ENCODE results near the gene PHF1.

DNA sequence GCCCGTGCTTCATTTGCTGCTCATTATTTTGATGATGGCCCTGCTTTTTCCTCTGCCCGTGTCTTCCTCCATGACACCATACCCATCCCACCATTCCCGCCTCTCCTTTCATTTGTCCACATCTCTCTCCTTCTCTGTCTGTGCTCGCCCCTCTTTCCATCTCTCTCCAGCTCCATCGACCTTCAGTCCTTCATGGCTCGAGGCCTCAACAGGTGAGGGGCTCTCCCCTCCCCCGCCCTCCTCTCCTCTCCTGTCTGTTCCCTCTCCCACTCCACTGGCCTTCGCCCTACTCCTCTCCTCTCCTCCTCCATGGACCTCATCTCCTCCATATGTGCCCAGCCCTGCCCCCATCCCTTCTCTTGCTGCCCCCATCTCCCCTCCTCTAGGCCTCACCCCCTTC, 31.5 kb downstream of the PHF1 start:
- no peak for TF ChIP-seq POLR2A (IDR thresholded peaks at IDR 0.05)
- TF ChIP-seq, protein P1, sequence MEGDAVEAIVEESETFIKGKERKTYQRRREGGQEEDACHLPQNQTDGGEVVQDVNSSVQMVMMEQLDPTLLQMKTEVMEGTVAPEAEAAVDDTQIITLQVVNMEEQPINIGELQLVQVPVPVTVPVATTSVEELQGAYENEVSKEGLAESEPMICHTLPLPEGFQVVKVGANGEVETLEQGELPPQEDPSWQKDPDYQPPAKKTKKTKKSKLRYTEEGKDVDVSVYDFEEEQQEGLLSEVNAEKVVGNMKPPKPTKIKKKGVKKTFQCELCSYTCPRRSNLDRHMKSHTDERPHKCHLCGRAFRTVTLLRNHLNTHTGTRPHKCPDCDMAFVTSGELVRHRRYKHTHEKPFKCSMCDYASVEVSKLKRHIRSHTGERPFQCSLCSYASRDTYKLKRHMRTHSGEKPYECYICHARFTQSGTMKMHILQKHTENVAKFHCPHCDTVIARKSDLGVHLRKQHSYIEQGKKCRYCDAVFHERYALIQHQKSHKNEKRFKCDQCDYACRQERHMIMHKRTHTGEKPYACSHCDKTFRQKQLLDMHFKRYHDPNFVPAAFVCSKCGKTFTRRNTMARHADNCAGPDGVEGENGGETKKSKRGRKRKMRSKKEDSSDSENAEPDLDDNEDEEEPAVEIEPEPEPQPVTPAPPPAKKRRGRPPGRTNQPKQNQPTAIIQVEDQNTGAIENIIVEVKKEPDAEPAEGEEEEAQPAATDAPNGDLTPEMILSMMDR (IDR thresholded peaks at IDR 0.05) = no peak

Measured in vagina (tissue), 2 donors.